Activated T-helper 9 cell treated with anti-CD3 and anti-CD28 coated beads, Interleukin-2, amount 50 U/mL, for 16 hours (primary cell): ENCODE measurements around the gene OLFM3.

Experiments used
- DNase-seq: peaks from one replicate; pipeline ENCODE4 v3.0.0-alpha.2; 2020; ENCODE audit warnings: low read depth

Gene OLFM3

DNA sequence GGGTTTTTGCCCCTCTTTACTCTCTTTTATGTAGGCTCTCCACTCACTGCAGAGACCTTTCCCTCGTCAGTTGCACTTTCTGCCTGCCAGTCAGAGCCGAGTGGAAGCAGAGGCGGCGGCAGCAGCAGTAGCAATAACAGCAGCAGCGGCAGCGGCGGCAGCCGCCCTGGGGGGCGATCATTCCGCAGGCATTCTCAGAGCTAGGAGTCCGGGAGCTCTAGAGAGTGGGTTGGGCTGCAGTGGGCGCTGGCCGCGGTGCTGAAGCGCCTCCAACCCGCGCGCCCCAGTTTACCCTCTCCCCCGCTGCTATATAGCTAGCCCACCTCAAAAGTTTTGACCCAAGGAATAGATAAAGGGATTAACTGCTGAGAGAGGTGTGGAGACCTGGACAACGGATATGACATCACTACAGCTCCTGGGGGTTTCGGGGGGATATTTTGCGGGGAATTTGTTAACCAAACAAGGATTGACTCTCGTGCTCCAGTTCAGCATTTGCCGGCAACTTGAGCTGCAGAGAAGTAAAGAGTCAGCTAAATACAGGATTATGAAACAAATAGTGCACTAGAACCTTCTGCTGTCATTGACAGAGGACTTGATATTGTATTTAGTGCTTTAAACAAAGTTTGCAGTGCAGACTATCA is at the start of gene OLFM3:
Gene OLFM3, minus strand, starts transcription at position 102 of the 641 bp plus-strand sequence.
- no peak for DNase-seq

DNA sequence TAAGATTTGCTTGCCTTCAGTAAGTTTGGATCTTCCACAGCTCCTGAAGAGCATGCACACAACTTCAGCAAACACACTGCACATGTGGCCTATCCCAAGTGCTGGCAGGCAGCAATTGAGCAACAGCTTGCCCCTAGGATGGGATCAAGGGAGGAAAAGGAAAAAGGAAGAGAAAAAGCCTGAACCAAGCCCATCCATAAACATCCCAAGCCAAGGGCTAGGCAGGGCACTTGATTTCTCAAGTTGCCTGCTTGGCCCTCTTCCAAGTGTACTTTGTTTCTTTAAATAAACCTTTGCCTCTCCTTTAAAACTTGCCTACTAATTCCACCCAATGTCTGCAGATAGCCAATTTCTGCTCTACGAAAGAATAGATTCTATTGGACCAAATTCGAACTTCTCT is 49.0 kb upstream of the OLFM3 start:
- DNase-seq: no peak

GRCh38 chr1:102032534-102032933 is 35.8 kb upstream of the OLFM3 start:
- no peak for DNase-seq

- no peak for DNase-seq
These were observed 22.8 kb upstream of the OLFM3 start for GRCh38 chr1:102019530-102019929.

GRCh38 chr1:102015728-102016127 is 19.0 kb upstream of the OLFM3 start:
- DNase-seq: no peak

DNA sequence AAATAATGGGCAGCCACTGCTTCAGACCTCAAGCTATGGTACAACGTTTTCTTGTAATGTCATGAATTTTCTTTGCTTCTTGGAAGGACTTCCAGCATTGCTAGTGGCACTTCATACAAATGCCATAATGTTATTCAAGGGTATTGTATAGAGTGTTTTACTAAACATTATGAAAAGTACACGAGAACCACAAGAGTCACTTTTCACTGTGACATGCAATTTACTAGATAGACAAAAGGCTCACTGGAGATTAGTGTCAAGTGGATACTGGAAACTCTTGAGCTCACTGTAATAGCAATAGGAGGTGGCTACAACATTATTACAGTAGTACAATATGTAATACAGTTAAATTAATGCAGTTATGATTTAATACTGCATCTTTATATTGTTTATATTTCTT is 5.3 kb upstream of the OLFM3 start:
- DNase-seq: no peak

DNA sequence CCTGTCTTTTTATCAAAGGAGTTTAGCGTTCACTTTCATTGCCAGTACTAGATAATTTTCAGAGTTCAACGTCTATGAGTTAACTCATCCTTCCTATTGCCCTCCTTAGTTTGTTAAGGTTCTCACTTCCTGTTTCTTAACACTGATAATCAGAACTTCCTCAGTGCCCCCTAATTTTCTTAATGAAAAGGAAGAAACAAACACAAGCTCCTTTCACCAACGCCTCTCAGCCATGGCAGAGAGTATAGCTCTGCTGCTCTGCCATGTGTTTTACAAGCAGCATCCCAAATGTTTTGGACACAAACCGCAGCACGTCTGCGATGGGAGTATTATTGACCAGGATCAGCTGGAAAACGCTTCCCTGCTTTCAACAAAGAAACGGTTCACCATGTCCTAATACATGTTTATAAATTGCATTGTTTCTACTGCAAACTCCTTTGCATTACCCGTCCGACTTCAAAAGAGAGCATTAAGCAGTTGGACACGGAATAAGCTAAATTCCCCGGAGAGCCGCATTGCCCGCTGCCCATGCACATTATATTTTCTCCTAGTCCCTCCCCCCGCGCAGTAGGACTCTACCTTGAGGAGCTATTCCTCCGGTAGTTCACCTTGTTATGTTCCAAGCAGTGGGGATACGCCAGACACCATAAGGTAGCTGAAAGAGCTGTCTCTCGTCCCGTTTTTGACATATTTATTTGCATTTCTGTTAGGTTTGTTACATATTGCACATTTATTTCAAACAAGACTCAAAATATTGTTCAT is 561 bp downstream of the OLFM3 start:
- DNase-seq: no peak

DNA sequence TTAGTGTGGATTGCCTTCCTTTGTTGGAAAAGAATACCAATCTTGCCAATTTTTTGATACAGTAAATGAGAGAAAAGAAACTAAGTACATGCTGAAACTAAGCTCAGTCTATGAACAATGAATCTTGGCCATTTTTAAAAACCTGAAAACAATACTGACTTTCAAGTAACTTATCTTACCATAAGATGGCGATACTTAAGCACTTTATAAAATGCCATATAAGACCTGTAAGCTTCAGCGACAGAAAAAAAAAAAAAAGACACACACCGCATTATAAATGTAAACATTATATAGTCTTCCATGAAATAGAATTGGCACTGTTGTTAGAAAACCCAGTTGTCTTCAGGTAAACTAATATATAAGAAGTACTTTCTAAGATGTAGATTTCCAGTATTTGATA is 3.0 kb downstream of the OLFM3 start:
- no peak for DNase-seq

DNA sequence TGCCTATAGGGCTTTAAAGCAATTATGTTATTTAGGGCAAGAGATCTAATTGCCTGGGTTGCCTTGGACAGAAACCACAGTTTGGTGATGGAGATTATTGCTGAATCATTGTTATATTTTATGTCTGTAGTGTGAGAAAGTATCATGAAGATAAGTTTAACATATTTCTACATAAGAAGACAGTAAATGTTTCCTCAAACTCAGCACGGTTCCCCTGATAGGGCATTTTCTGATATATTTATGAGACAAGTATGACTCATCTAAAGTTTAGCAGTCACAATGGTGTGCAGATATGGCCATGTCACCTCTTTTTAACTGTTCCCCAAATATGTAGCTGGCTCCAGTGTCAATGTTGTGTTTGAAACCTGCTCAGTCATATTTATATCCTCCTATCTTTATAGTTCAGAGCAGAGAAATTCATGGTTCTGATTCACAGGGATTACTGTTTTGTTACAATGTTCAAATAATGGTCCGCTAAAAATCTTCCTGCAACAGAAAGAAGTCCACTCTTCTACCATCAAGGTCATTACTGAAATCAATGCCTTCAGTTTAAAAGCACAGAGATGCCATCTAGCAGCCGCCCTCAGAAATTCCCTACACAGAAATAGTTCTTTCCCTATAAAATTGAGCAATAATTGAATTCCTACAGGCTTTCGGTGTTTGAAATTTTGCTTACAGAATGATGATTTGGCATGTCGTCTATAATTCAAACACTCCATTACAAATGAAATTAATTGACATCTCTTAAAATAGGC is 3.7 kb downstream of the OLFM3 start:
- DNase-seq: no peak

GRCh38 chr1:101980974-101981373 is 15.8 kb downstream of the OLFM3 start:
- no peak for DNase-seq

DNA sequence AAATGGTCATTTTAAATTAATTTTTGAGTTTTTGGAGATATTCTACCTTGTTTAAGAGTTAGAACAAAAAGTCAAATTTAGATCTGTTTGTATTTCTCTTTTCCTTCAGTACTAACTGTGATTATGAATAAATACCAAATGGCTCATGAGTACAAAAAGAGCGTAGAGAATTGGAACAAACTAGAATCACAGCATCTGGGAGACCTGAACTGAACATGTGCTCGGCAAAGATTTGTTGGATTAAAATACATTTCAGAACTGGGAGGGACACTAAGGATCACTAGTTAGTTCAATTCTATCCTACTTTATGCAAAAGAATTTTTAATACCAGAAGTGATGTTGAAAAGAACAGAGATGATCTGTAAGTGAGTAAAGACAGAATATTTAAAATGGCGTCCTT is 19.5 kb downstream of the OLFM3 start:
- no peak for DNase-seq

DNA sequence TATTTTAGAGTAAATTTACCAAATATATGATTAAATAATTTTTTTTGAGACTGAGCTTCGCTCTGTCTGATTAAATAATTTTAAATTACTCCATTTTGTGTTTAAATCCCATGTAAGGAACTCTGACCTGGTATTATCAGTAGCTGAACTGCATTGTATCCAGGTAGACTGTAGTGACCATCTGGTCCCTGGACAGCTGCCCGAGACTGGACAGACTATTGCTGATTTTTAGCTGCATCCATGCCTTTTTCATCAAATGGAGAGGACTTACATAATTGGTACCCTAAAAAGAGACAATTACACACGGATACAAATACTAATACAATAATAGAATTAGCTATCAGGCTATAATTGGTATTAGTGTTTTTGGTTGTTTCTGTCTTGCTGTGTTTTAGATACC is 20.6 kb downstream of the OLFM3 start:
- no peak for DNase-seq

DNA sequence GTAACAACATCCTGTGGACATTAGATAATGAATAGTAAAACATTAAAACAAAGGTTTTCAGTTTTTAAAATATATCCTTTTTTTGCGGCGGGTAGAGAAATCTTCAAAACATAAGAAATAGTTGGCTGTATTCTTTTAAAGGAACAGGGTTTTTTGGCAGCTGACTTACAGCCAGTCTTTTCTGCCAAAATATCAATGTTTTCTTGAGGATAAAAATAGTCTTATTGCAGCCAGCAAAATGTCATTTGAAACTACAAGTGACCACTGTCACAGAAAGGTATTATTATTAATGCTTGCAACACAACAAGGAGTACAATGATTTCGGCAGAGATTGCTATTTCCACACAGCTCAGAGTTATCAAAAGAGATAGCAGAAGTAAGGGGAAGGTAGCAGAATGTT is 21.4 kb downstream of the OLFM3 start:
- DNase-seq: no peak

- no peak for DNase-seq
These were observed 22.0 kb downstream of the OLFM3 start for GRCh38 chr1:101974599-101975274.

DNA sequence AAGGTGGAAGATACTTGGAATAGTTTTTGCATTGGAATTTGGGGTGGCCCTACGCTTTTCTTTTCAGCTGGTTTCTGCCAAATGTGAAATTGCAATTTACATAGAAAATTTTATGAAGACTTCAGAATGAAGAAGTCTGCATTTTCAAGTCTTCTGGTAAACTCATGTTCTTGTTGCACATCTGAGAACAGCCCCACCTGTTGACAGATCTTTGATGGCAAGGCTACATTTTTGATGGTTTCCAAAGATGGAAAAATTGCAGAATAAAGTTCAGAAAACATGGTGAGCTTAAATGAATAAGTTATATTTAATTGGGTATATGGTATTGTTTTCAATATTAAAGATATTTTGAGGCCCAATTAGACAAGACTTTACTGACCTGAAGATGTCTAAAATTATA is 25.4 kb downstream of the OLFM3 start:
- no peak for DNase-seq

- no peak for DNase-seq
These were observed 28.9 kb downstream of the OLFM3 start for GRCh38 chr1:101967871-101968270.

DNA sequence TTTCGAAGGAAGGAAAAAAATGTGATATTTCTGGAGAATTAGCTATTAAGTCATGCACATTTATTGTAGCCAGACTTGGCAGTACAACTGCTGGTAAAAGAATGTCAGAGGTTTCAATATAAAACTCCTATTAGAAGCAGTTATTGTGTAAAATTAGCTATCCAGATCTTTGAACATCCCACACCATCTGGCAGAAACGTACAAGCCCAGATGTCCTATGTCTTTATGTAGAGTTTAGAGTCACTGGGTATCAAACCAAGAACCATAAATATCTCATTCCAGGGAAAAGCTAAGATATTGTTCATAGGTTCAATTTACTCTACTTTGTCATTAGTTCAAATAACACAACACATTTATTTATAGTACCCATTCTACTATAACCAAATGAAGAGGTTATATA is 31.4 kb downstream of the OLFM3 start:
- no peak for DNase-seq

GRCh38 chr1:101964708-101965107 is 32.0 kb downstream of the OLFM3 start:
- no peak for DNase-seq

GRCh38 chr1:101960142-101960541 is 36.6 kb downstream of the OLFM3 start:
- no peak for DNase-seq

GRCh38 chr1:101959456-101959855 is 37.3 kb downstream of the OLFM3 start:
- DNase-seq: no peak

DNA sequence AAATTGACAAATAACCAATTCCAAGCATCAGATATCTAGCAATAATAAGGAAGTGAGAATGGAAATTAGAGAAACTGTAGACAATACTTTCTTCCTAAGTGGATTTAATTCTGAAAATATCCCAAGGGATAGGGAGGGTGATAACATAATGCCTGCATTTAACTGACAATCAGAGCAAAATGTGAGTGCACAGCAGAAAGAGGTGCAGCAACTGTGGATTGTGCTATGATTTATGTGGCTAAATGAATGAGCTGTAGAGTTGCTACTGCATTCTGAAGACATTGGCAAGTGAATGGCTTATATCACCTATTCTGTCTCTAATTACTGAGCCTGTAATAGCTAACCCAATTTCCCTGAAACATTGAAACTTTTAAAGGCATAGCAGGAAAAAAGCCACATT is 39.0 kb downstream of the OLFM3 start:
- no peak for DNase-seq

DNA sequence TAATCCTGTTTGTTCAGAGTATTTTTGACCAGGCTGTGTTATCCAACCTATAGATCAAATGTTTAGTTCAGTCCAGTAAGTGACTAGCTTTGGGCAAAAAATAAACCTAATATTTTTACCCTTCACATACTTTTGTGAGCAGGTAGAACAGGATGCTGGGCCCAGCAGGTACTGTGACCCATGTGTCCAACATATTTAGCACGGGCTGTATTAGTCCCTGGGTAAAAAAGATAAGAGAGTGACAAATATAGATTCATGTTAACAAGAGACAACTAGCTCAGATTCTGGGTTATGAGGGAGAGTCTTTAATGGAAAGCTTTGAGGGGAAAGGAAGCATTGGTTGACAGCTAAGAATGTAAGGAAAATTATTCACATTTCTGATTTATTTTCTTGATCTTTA is 43.1 kb downstream of the OLFM3 start:
- no peak for DNase-seq

DNA sequence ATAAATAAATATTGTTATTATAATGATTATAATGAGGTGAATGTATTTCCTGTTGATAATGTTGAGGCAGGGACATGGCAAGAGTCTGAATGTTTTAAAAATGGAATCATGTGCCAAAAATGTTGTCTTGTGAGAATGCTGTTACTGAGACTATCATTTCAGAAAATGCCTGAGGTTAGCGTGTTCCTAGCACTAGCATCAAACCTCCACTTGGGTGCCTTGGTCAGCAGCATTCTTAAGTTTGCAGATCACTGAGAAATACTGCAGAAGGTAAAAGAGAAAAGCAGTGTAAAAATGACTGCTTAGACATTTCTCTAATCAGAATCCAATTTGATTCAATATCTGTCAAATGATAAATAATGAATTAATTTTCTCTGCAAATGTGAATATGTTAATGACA is 50.8 kb downstream of the OLFM3 start:
- no peak for DNase-seq
